Measurements from ENCODE around the gene PIGBOS1.
"Not testable (repeated sequence)": the region's sequence is repeated elsewhere in the genome, so short reads cannot be mapped to it uniquely, and the experiment has no call there.

Gene PIGBOS1

GRCh38 chr15:55290528-55291057 is 28.3 kb downstream of the PIGBOS1 start:
- peak; percentile 77 for DNase-seq

- peak; percentile 64 for DNase-seq
These were observed 29.0 kb downstream of the PIGBOS1 start, which contains the start of gene RAB27A for GRCh38 chr15:55289746-55290527. Gene RAB27A, minus strand, starts transcription at chr15:55289813. Its CDS starts 54,879 bp downstream, at chr15:55234934.

- DNase-seq, result no peak
These were observed 29.7 kb downstream of the PIGBOS1 start for GRCh38 chr15:55289011-55289745.

- no peak for DNase-seq
These were observed 30.8 kb downstream of the PIGBOS1 start for GRCh38 chr15:55288006-55288717.

- not testable (repeated sequence) for DNase-seq
These were observed 32.3 kb downstream of the PIGBOS1 start for GRCh38 chr15:55286442-55287189.

GRCh38 chr15:55284426-55284825 is 34.5 kb downstream of the PIGBOS1 start:
- DNase-seq, result no peak

- DNase-seq, result no peak
These were observed 35.4 kb downstream of the PIGBOS1 start for GRCh38 chr15:55283379-55284147.

- DNase-seq, result no peak
These were observed 36.6 kb downstream of the PIGBOS1 start for GRCh38 chr15:55282284-55282833.

- DNase-seq, result no peak
These were observed 37.2 kb downstream of the PIGBOS1 start for GRCh38 chr15:55281517-55282228.

- DNase-seq, result not testable (repeated sequence)
These were observed 38.3 kb downstream of the PIGBOS1 start for GRCh38 chr15:55280589-55280988.

GRCh38 chr15:55279746-55280351 is 39.1 kb downstream of the PIGBOS1 start:
- peak; percentile 37 for DNase-seq

GRCh38 chr15:55279100-55279745 is 39.7 kb downstream of the PIGBOS1 start:
- DNase-seq, result no peak

GRCh38 chr15:55277715-55278114 is 41.2 kb downstream of the PIGBOS1 start:
- DNase-seq, result no peak

GRCh38 chr15:55277116-55277564 is 41.8 kb downstream of the PIGBOS1 start:
- DNase-seq, result peak; percentile 13

GRCh38 chr15:55276324-55276723 is 42.6 kb downstream of the PIGBOS1 start:
- DNase-seq, result no peak

GRCh38 chr15:55270291-55270690 is 48.6 kb downstream of the PIGBOS1 start:
- DNase-seq, result no peak

GRCh38 chr15:55268176-55268695 is 50.7 kb downstream of the PIGBOS1 start:
- DNase-seq, result no peak

- peak; percentile 45 for DNase-seq
These were observed 51.3 kb downstream of the PIGBOS1 start for GRCh38 chr15:55267401-55268175.
